Measurements from ENCODE around the gene LMF1.
"Not testable (repeated sequence)": the region's sequence is repeated elsewhere in the genome, so short reads cannot be mapped to it uniquely, and the experiment has no call there.

The LMF1 gene

DNA sequence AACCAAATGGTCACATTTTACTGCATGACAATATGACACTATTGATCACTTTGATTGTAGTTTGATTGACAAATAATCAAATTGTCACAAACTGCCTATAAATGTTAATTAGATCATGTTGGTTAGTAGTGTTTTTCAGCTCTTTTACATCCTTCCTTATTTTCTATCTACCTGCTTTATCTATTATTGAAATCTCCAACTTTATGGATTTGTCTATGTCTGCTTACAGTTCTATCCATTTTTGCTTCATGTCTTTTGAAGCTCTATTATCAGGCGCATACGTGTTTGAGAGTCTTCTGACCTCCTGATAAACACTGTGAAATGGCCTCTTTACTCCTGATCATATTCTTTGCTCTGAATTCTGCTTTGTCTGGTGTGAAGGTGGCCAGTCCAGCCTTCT is 87.0 kb downstream of the LMF1 start:
- H3K4me2 ChIP-seq (ENCODE audit: low read length): no peak overlapping the region
- no peaks in the 10 kb centered on the region for H3K36me3 ChIP-seq (ENCODE audit: control insufficient read depth, insufficient read depth, low read length)
- no peak overlapping the region for H3K9ac ChIP-seq
- TF ChIP-seq, protein P1, sequence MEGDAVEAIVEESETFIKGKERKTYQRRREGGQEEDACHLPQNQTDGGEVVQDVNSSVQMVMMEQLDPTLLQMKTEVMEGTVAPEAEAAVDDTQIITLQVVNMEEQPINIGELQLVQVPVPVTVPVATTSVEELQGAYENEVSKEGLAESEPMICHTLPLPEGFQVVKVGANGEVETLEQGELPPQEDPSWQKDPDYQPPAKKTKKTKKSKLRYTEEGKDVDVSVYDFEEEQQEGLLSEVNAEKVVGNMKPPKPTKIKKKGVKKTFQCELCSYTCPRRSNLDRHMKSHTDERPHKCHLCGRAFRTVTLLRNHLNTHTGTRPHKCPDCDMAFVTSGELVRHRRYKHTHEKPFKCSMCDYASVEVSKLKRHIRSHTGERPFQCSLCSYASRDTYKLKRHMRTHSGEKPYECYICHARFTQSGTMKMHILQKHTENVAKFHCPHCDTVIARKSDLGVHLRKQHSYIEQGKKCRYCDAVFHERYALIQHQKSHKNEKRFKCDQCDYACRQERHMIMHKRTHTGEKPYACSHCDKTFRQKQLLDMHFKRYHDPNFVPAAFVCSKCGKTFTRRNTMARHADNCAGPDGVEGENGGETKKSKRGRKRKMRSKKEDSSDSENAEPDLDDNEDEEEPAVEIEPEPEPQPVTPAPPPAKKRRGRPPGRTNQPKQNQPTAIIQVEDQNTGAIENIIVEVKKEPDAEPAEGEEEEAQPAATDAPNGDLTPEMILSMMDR (IDR thresholded peaks at IDR 0.05): no peak
- no peaks in the 10 kb centered on the region for H3K79me2 ChIP-seq
- no peak overlapping the region for H3K27ac ChIP-seq
- no peaks in the 10 kb centered on the region for H3K27me3 ChIP-seq (ENCODE audit: control insufficient read depth, insufficient read depth, low read length)
- no peaks in the 10 kb centered on the region for H3K9me3 ChIP-seq (ENCODE audit: control insufficient read depth, low read length)
- no peaks in the 10 kb centered on the region for H3K4me1 ChIP-seq
- H3K4me3 ChIP-seq (ENCODE audit: low read depth, low read length): no peak overlapping the region
- no peak overlapping the region for H2AFZ ChIP-seq

DNA sequence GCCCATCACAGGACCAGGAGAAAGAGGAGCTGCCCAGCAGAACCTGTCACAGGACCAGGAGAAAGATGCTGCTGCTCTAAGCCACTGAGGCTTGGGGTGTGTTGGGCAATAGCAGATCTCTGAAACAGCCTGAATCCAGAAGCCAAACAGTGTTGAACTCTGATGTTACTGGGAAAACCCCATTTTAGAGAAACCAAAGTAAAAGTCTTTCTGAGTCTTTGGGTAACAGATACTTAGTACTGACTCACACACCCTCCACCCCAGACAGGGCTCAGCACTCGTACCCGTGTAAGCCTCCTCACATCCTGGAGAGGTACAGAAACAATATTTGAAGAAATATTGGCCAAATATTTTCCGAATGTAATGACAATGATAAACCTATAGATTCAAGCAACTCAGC is 87.4 kb downstream of the LMF1 start:
- Histone ChIP-seq H3K36me3 (ENCODE audit: control insufficient read depth, insufficient read depth, low read length) (no peaks in the 10 kb centered on the region), H3K9me3 (ENCODE audit: control insufficient read depth, low read length) (no peaks in the 10 kb centered on the region), H3K27ac (no peak overlapping the region), H2AFZ (no peak overlapping the region), H3K79me2 (no peaks in the 10 kb centered on the region), H3K4me1 (no peaks in the 10 kb centered on the region), H3K4me2 (ENCODE audit: low read length) (no peak overlapping the region), H3K27me3 (ENCODE audit: control insufficient read depth, insufficient read depth, low read length) (no peaks in the 10 kb centered on the region), H3K4me3 (ENCODE audit: low read depth, low read length) (no peak overlapping the region), H3K9ac (no peak overlapping the region)
- TF ChIP-seq, protein P1 (IDR thresholded peaks at IDR 0.05): no peak

DNA sequence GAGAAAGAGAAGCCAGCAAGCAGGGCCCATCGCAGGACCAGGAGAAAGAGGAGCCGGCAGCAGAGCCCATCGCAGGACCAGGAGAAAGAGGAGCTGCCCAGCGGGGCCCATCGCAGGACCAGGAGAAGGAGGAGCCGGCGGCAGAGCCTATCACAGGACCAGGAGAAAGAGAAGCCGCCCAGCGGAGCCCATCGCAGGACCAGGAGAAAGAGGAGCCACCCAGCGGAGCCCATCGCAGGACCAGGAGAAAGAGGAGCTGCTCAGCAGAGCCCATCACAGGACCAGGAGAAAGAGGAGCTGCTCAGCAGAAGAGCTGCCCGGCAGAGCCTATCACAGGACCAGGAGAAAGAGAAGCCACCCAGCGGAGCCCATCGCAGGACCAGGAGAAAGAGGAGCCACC is 88.1 kb downstream of the LMF1 start:
- not testable (repeated sequence) for H3K27me3 ChIP-seq (ENCODE audit: control insufficient read depth, insufficient read depth, low read length); H3K36me3 ChIP-seq (ENCODE audit: control insufficient read depth, insufficient read depth, low read length); H3K4me1 ChIP-seq; H3K79me2 ChIP-seq; H3K4me3 ChIP-seq (ENCODE audit: low read depth, low read length); H3K27ac ChIP-seq; H2AFZ ChIP-seq; H3K4me2 ChIP-seq (ENCODE audit: low read length); H3K9me3 ChIP-seq (ENCODE audit: control insufficient read depth, low read length); H3K9ac ChIP-seq

GRCh38 chr16:882256-882655 is 88.5 kb downstream of the LMF1 start:
- no peaks in the 10 kb centered on the region for H3K79me2 ChIP-seq
- no peak overlapping the region for H3K9ac ChIP-seq
- H3K4me3 ChIP-seq (ENCODE audit: low read depth, low read length): no peak overlapping the region
- H3K27ac ChIP-seq: no peak overlapping the region
- no peak overlapping the region for H2AFZ ChIP-seq
- TF ChIP-seq, protein P1 (IDR thresholded peaks at IDR 0.05): no peak
- no peaks in the 10 kb centered on the region for H3K27me3 ChIP-seq (ENCODE audit: control insufficient read depth, insufficient read depth, low read length)
- no peaks in the 10 kb centered on the region for H3K9me3 ChIP-seq (ENCODE audit: control insufficient read depth, low read length)
- H3K4me2 ChIP-seq (ENCODE audit: low read length): no peak overlapping the region
- no peaks in the 10 kb centered on the region for H3K4me1 ChIP-seq
- H3K36me3 ChIP-seq (ENCODE audit: control insufficient read depth, insufficient read depth, low read length): no peaks in the 10 kb centered on the region

GRCh38 chr16:881219-882097 is 89.3 kb downstream of the LMF1 start:
- Histone ChIP-seq H3K27ac (no peak overlapping the region), H3K79me2 (no peaks in the 10 kb centered on the region), H3K4me3 (ENCODE audit: low read depth, low read length) (no peak overlapping the region), H3K9ac (no peak overlapping the region), H3K27me3 (ENCODE audit: control insufficient read depth, insufficient read depth, low read length) (no peaks in the 10 kb centered on the region), H3K4me1 (no peaks in the 10 kb centered on the region), H3K9me3 (ENCODE audit: control insufficient read depth, low read length) (no peaks in the 10 kb centered on the region), H3K4me2 (ENCODE audit: low read length) (no peak overlapping the region), H3K36me3 (ENCODE audit: control insufficient read depth, insufficient read depth, low read length) (no peaks in the 10 kb centered on the region), H2AFZ (no peak overlapping the region)
- TF ChIP-seq, protein P1 (IDR thresholded peaks at IDR 0.05): no peak

All from parathyroid adenoma (tissue), 2 donors.